ENCODE measurements around the gene GIMAP4. TPM values are rescaled to one million over a fixed set of nuclear protein-coding genes. Genes with fewer than 3 reads are reported as not detected.
A peak's percentile ranks its signal among the peaks of the same experiment; 100 is the strongest.

GIMAP4 gene
- total and polyA plus RNA-seq, 3 donors from 2014 or later, result 5.8 to 13.3 (median 6.2) TPM

DNA sequence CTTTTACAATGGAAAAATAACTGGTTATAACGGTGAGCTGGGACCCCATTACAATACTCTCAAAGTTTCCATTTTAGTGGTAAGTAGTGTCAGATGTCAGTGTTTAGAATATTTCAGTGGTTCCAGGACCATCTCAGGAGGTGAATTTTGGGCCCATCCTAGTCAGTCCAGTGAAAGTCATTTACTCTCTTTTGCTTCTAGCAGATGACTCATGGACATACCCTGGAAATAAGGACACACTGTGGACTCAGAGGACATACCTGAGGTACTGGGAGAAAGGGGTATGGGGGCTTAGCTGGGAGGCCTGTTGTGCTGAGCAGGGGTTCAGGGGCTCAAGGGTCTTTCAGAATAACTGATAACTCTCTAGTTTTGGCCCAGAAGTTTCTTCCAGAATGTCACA is 618 bp upstream of the GIMAP4 start:
- 94 to 100% methylated on average over 1 of the region's 1 CpG for WGBS, 2 donors
- no peaks in the 10 kb centered on the region for H3K4me1 ChIP-seq
- TF ChIP-seq CTCF (IDR thresholded peaks at IDR 0.05) (no peak), POLR2A (IDR thresholded peaks at IDR 0.05) (no peak)
- no peaks in the 10 kb centered on the region for H3K27me3 ChIP-seq
- H3K36me3 ChIP-seq (ENCODE audit: low read depth, missing control alignments), result no peaks in the 10 kb centered on the region
- no peak overlapping the region for H3K4me3 ChIP-seq
- no peak for DNase-seq
- H3K9me3 ChIP-seq, result no peaks in the 10 kb centered on the region
- intact Hi-C loops (cut with DNase I; ENCODE audit: low total_unique reads), result no loop called here
- H3K27ac ChIP-seq, result no peak overlapping the region

DNA sequence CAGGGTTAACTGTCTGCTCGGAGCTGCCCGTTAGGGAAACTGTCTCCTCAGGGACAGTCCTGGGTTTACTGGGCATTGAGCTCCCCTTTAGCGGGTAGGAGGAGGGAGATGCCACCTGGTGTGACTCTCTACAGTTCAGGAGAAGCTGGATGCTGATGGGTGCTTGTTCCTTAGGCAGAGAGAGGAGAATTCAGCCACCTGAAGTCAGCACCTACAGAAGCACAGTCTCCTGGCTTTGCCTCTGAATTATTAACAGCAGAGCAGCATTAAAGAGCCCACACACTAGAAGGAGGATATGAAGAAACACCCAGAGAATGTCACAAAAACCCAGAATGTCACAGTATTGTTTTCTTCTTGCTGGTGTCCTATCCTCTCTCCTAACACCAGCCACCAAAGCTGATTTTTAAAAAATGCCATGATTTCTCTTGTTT is 696 bp downstream of the GIMAP4 start:
- Histone ChIP-seq H3K36me3 (ENCODE audit: low read depth, missing control alignments) (no peaks in the 10 kb centered on the region), H3K4me3 (peak overlapping the region; percentile 0 to 30), H3K27me3 (no peaks in the 10 kb centered on the region), H3K4me1 (no peaks in the 10 kb centered on the region), H3K9me3 (no peaks in the 10 kb centered on the region), H3K27ac (no peak overlapping the region)
- TF ChIP-seq CTCF (IDR thresholded peaks at IDR 0.05) (no peak), POLR2A (IDR thresholded peaks at IDR 0.05) (no peak)
- DNase-seq, result no peak
- WGBS, 2 donors, result 52 to 54% methylated on average over 3 of the region's 3 CpGs
- intact Hi-C loops (cut with DNase I; ENCODE audit: low total_unique reads), result no loop called here

DNA sequence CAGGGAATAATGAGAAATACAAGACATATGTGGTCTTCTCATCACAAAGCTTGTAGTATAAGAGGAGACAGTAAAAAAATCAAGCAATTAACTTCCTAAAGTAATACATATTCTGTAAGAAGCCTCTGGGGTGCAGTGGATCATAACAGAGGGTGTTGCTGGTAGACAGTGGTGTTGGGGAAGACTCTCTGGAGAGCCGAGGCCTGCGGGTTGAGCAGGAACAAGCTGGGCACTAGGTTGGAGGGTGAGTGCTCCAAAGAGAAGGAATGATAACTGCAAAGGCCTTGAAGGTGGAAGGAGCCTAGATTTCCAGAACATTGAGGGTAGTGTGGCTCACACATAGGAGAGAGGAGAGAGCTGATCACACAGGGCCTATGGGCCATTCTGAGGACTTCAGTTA is 1.5 kb downstream of the GIMAP4 start:
- H3K4me1 ChIP-seq, result no peaks in the 10 kb centered on the region
- H3K9me3 ChIP-seq, result no peaks in the 10 kb centered on the region
- no peak overlapping the region for H3K4me3 ChIP-seq
- H3K27me3 ChIP-seq, result no peaks in the 10 kb centered on the region
- DNase-seq, result no peak
- TF ChIP-seq CTCF (IDR thresholded peaks at IDR 0.05) (no peak), POLR2A (IDR thresholded peaks at IDR 0.05) (no peak)
- WGBS, 2 donors, result 81 to 83% methylated on average over 2 of the region's 2 CpGs
- no peak overlapping the region for H3K27ac ChIP-seq
- H3K36me3 ChIP-seq (ENCODE audit: low read depth, missing control alignments), result no peaks in the 10 kb centered on the region
- intact Hi-C loops (cut with DNase I; ENCODE audit: low total_unique reads), result no loop called here

GRCh38 chr7:150569245-150569955 is 2.2 kb downstream of the GIMAP4 start:
- intact Hi-C loops (cut with DNase I; ENCODE audit: low total_unique reads), result no loop called here
- Histone ChIP-seq H3K36me3 (ENCODE audit: low read depth, missing control alignments) (no peaks in the 10 kb centered on the region), H3K4me3 (no peak overlapping the region), H3K9me3 (no peaks in the 10 kb centered on the region), H3K4me1 (no peaks in the 10 kb centered on the region), H3K27me3 (no peaks in the 10 kb centered on the region), H3K27ac (no peak overlapping the region)
- no peak for DNase-seq
- TF ChIP-seq CTCF (IDR thresholded peaks at IDR 0.05), result no peak
- no peak for TF ChIP-seq POLR2A (IDR thresholded peaks at IDR 0.05)
- WGBS, 2 donors, result 71 to 83% methylated on average over 7 of the region's 7 CpGs

Data from testis (tissue), 3 donors.